Measurements from ENCODE around the gene DDHD1. TPM values are rescaled to one million over a fixed set of nuclear protein-coding genes. Genes with fewer than 3 reads are reported as not detected.

Gene DDHD1
- total RNA-seq, 1 experiment from 2014 or later = 15.7 TPM

DNA sequence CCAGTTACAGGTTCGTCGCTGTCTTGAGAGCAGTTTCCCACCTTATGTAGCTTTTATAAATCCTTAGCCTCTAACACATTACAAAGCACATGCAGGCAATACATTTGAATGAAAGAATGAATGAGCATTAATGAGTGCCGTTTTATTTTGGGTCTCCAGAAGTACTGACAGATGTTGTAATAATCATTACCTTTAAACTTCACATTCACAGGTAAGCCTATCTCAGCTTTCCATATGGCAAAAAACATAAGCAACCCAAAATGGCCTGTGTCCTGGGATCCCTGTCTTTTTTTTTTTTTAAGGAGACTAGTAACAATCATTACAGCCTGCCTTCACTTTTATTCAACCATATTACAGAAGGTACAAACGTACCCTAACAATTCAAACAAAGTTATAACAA lies 149.3 kb downstream of the DDHD1 start:
- no peak overlapping the region for H3T11ph ChIP-seq (ENCODE audit: low read length)
- H2BK5ac ChIP-seq (ENCODE audit: insufficient read length, low read length) = no peak overlapping the region
- H3K79me1 ChIP-seq (ENCODE audit: insufficient read depth, low read depth, low read length, poor library complexity, severe bottlenecking) = no peaks in the 10 kb centered on the region
- H2BK120ac ChIP-seq (ENCODE audit: low read depth, low read length, poor library complexity, severe bottlenecking) = no peak overlapping the region
- no peaks in the 10 kb centered on the region for H3K27me3 ChIP-seq (ENCODE audit: insufficient read depth, low read length)
- DNase-seq = no peak
- WGBS (ENCODE audit: extremely low coverage, insufficient read length, low lambda C conversion rate) = no CpG with 5 or more reads among the region's 4 CpGs
- Mint-ChIP-seq H3K4me3 (no peak overlapping the region), H3K27me3 (ENCODE audit: low read depth) (no peaks in the 10 kb centered on the region), H3K36me3 (ENCODE audit: insufficient read depth in 1 of 3, low read depth in 3 of 3) (no peaks in the 10 kb centered on the region), H3K27ac (no peak overlapping the region), H3K9me3 (no peaks in the 10 kb centered on the region), H3K4me1 (peaks cover 12 to 14% of the 10 kb centered on the region in 2 experiments)
- H3K56ac ChIP-seq (ENCODE audit: insufficient read length, low read depth, low read length) = no peak overlapping the region
- no peak overlapping the region for H2BK20ac ChIP-seq (ENCODE audit: low read depth, low read length, poor library complexity, severe bottlenecking)
- TF ChIP-seq, protein P1, sequence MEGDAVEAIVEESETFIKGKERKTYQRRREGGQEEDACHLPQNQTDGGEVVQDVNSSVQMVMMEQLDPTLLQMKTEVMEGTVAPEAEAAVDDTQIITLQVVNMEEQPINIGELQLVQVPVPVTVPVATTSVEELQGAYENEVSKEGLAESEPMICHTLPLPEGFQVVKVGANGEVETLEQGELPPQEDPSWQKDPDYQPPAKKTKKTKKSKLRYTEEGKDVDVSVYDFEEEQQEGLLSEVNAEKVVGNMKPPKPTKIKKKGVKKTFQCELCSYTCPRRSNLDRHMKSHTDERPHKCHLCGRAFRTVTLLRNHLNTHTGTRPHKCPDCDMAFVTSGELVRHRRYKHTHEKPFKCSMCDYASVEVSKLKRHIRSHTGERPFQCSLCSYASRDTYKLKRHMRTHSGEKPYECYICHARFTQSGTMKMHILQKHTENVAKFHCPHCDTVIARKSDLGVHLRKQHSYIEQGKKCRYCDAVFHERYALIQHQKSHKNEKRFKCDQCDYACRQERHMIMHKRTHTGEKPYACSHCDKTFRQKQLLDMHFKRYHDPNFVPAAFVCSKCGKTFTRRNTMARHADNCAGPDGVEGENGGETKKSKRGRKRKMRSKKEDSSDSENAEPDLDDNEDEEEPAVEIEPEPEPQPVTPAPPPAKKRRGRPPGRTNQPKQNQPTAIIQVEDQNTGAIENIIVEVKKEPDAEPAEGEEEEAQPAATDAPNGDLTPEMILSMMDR (conservative IDR thresholded peaks at IDR 0.05) = no peak
- no peaks in the 10 kb centered on the region for H3K9me3 ChIP-seq (ENCODE audit: control insufficient read depth, low read depth, low read length)
- H3K4me2 ChIP-seq (ENCODE audit: insufficient read depth, insufficient read length, low read length) = no peak overlapping the region
- H3K4me1 ChIP-seq (ENCODE audit: insufficient read depth, low read length) = no peaks in the 10 kb centered on the region
- no peak overlapping the region for H2AK5ac ChIP-seq (ENCODE audit: insufficient read length, low read length)
- no peaks in the 10 kb centered on the region for H4K20me1 ChIP-seq (ENCODE audit: control insufficient read depth, insufficient read depth, insufficient read length)
- no peak overlapping the region for H3K23ac ChIP-seq (ENCODE audit: insufficient read length, low read depth, low read length)
- no peak overlapping the region for H3K27ac ChIP-seq (ENCODE audit: insufficient read length, low read depth, low read length)
- H4K91ac ChIP-seq (ENCODE audit: insufficient read length, low read depth, low read length) = no peak overlapping the region
- no peak overlapping the region for H2BK15ac ChIP-seq (ENCODE audit: low read depth, low read length)
- H3K79me2 ChIP-seq (ENCODE audit: insufficient read depth, low read length) = no peaks in the 10 kb centered on the region
- no peaks in the 10 kb centered on the region for H3K23me2 ChIP-seq (ENCODE audit: insufficient read length, low read depth, low read length, poor library complexity, severe bottlenecking)
- no peak overlapping the region for H4K8ac ChIP-seq (replicated peaks; ENCODE audit: insufficient read length, low read depth, low read length)
- no peak overlapping the region for H3K14ac ChIP-seq (ENCODE audit: insufficient read depth, low read length)
- no peak overlapping the region for H2AFZ ChIP-seq (ENCODE audit: low read length)
- H3K18ac ChIP-seq (ENCODE audit: insufficient read length, low read depth, low read length) = no peak overlapping the region
- H2BK12ac ChIP-seq (ENCODE audit: insufficient read length, low read depth, low read length) = no peak overlapping the region
- no peak overlapping the region for H3K9ac ChIP-seq (ENCODE audit: extremely low read depth, insufficient read length, low read length)
- H3K4ac ChIP-seq (ENCODE audit: low read depth, low read length) = no peak overlapping the region
- H4K5ac ChIP-seq (ENCODE audit: insufficient read length, low read depth, low read length) = no peak overlapping the region
